HG03521 (cell line): Measurements from ENCODE around the gene CMTR1.
"Not testable (repeated sequence)": the region's sequence is repeated elsewhere in the genome, so short reads cannot be mapped to it uniquely, and the experiment has no call there.

Source experiments
- ATAC-seq: cut with Tn5 transposase; IDR thresholded peaks from one replicate; pipeline ENCODE4 v1.9.1; 2021; ENCODE audit warnings: mild to moderate bottlenecking, moderate library complexity; ENCODE audit not compliant: unreplicated experiment

The CMTR1 gene

DNA sequence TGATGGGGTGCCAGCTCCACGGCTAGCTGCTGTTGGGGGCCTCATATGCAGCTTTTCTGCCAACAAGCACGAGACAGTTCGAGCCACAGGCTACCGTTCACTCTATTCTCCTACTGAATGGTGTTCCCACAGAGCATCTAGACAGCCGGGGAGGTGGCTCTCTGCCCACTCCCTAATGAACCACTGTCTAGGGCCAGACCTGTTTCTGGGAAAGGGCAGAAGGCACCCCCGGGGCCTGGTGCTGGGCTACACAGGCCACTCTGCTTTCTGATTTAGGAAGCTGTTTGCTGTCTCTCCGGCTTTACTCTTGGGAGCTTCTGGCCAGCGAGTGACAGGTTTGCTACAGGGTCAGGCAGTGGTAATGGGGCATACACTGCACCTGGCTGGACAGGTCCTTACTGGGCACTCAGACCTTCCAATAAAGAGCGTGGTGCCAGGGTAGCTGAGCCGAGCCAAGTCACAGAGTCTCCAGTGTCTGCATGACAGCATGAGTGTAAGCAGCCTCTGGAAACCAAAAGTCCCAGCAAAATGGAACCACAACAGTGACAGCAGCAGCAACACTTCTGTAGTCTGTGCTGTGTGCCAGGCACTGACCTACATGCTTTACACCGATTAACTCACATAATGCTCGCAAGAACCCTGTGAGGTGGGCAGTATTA lies 58.3 kb downstream of the CMTR1 start:
- ATAC-seq, result no peak

- no peak for ATAC-seq
These were observed 58.8 kb downstream of the CMTR1 start for GRCh38 chr6:37491830-37492208.

GRCh38 chr6:37492236-37492972 lies 59.4 kb downstream of the CMTR1 start:
- ATAC-seq, result no peak

DNA sequence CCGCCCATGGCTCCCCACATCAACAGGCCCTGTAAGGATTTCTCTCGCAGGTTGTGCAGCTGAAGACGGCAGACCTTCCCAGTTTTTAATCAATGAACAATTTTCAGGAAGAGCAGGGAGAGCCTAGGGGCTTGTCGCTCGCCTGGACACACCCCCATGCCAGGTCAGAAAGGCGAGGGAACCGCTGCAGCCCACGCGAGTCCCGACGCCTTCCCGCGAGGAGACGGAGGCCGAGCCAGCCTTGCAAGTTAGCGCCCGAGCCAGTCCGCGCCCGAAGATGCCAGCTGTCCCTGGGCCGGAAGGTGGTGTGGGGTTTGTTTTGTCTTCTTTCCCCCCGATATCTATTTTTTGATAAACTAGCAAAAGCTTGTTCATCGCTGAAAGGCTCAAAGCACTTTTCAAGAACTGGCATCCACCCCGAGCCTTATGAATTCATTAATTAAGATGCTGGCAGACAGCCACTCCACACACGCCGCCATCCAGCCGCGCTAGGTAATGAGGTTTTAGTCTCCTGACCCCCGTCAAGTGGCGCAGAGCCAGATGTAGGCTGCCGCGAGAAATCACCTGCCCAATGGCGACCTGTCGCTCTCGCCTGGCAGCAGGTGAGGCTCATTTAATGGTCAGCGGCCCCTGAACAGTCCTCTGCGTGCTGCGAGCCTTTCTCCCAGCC lies 60.1 kb downstream of the CMTR1 start:
- no peak for ATAC-seq

GRCh38 chr6:37493661-37493995 lies 60.6 kb downstream of the CMTR1 start:
- no peak for ATAC-seq

- ATAC-seq, result no peak
These were observed 62.4 kb downstream of the CMTR1 start for GRCh38 chr6:37495244-37495934.

GRCh38 chr6:37496951-37497885 lies 64.2 kb downstream of the CMTR1 start:
- ATAC-seq, result no peak

- peak; percentile 89 for ATAC-seq
These were observed 66.6 kb downstream of the CMTR1 start, which contains the start of gene CCDC167 for GRCh38 chr6:37499433-37500293. Gene CCDC167 (minus strand): TSS chr6:37499893. CDS start chr6:37499863, 30 bp downstream.

GRCh38 chr6:37500294-37500608 lies 67.2 kb downstream of the CMTR1 start:
- ATAC-seq, result no peak

GRCh38 chr6:37500904-37501303 lies 67.9 kb downstream of the CMTR1 start:
- not testable (repeated sequence) for ATAC-seq

DNA sequence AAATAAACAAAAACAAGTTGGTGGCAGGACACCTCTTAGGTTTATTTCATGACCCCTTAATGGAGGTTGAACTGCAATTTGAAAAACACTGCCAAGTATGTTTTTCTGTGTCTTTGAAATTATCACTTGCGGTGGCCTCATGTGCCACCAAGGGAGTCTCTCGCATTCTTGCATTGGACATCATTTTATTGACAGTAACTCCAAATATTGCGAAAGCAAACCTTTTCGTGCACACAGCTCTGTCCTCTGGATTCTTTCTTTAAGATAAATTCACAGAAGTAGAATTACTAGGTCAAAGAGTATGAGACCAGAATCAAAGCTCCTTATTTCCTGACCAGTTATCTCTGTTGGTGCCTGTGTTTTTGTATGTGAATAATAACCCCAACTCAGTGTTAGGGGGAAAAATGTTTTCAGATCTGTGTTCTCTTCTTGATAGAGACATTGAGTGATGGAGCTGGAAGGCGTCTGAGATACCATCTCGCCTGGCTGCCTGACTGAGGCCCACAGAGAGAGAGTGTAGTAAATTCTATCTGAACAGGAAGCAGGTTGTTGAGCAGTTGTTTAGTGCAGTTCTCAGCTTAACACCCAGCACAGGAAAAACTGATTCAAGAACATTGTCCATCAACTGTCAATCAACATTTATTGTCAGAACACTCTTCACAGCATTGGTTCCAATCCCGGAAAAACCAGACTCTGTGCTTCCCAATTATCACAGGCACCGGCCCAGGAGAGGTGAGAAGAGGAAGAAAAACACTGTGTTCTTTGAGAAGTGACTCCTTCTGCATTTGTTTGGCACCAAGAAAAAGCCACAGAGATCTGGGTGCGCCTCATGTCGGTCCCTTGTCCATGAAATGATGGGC lies 68.8 kb downstream of the CMTR1 start:
- ATAC-seq, result no peak

DNA sequence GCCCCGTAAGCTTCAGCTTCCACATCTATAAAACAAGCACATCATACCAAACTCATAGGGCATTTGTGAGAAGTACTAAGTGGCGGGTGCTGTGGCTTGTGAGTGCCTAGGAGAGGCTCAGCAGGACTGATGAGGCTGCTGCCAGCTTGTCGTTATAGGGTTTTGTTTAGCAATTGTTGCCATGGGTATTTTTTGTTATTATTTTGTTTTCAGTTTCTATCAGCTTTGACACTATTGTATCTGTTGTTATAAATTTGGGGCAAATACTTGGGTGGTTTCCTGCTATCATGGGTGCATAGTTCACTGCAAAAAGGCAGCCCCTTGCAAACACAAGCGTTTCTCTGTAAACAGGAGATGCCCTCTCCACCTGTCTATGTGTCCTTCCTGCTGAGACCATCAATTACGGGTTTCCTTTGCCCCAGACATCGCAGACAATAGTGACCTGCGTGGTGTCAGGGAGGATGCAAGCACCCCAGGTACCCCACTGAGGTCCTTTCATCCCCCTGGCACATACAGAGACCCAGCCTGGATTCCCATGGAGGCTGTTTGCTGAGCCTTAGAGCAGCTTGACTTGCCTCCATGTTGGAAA lies 69.8 kb downstream of the CMTR1 start:
- ATAC-seq, result no peak

- ATAC-seq, result no peak
These were observed 70.4 kb downstream of the CMTR1 start for GRCh38 chr6:37503309-37503965.

DNA sequence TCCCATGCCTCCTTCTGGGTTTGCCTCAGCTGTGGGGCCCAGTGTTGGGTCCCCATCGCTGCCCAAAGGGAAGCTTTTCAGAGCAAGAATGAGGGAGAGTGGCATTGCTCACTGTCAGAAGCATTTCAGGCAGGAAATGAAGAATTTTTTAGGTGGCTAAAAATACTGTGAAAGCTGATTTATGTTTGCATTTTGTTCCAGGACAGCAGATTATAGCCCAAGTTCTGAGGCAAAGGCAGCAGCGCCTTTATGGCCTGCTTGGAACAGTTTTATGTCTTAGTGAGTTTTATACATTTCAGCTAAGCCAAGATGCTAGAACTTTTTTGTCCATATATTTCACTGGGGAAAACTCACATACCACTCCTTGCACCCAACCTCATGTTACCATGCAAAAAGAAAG lies 71.0 kb downstream of the CMTR1 start:
- no peak for ATAC-seq

DNA sequence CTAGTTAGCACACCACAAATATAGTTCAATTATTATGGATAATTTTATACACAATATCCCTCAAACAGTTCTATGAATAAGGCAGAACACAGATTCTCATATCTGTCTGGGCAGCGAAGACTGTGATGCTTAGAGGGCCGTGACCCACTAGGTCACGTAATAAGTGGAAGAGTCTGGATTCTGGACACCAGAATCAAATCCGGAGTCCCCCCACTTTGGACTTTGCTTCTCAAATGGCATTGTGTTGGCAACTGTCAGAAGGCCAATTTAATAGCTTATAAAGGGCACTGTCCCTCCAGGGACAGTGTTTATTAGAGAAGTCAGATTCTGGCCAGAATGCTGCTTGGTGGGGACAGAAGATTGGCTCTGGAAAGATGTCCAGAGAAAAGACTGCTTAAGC lies 73.5 kb downstream of the CMTR1 start:
- ATAC-seq, result no peak

DNA sequence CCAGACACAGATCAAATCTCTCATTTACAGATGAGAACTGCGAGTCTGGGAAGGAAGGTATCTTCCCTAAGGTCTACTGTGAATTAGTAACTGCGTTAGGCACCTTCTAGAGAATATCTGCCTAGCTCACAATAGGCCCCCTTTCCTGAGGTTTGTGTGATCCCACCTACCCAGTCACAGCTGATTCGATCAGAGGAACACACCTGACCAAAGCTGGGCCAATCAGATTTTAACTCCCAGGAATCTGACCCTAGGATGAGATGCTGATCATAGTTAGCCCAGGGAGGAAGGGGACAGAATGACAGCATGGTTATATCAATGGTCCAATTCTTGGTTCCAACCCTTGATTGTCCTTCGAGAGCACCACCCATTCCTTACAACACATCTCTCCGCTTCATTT lies 74.1 kb downstream of the CMTR1 start:
- ATAC-seq, result no peak

DNA sequence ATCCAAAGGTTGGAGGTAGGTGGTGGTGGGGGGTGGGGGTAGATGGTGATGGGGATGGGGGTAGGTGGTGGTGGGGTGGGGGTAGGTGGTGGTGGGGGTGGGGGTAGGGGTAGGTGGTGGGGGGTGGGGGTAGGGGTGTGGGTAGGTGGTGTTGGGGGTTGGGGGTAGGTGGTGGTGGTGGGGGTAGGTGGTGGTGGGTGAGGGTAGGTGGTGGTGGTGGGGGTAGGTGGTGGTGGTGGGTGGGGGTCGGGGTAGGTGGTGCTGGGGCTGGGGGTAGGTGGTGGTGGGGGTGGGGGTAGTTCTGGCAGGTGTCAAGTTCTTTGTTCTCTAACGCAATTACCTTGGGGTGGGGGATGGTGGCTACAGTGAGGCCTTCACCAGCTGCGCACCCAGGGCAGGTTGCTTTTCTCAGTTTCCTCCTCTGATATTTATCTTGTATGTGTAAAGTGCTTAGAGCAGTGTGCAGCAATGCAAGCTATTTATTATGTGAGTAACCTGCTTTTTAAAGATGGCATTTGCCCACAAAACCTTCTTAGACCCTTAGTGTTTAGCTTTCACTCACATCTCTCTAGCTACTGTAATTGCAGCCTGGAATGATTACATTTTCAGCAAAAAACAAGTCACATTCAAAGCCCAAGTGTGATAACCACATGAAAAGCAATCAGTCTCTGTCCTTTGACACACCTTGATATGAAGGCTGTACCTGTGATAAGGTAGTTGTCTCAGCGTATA lies 74.8 kb downstream of the CMTR1 start:
- ATAC-seq, result no peak
